HepG2 (cell line): Measurements from ENCODE around the gene TRPC4. TPM values are rescaled to one million over a fixed set of nuclear protein-coding genes. Genes with fewer than 3 reads are reported as not detected.

Source experiments
- ATAC-seq: fragments of 200-7000 bp; cut with Tn5 transposase; 3 replicates; pipeline ENCODE4 v1.9.1; 2020; ENCODE audit warnings: mild to moderate bottlenecking, moderate library complexity
- BruUV-seq: library from RNA; stranded (reverse); fragments of 400-500 nt; replicated peaks from 2 replicates; lab custom pipeline; 2021; lab: Mats Ljungman, UMichigan
- CTCF ChIA-PET: fragments of 300-600 bp; formaldehyde crosslinking; extraction: SDS; loops from one replicate; lab custom pipeline; 2021; ENCODE audit warnings: low total read pairs, inconsistent platforms, low intra/inter-chr PET ratio; lab: Yijun Ruan, JAX
- POLR2A ChIA-PET: fragments of 350-600 bp; sonication (Branson Sonifier 250); formaldehyde crosslinking; loops from one replicate; lab custom pipeline; 2020; ENCODE audit warnings: antibody characterized with exemption, inconsistent platforms; lab: Yijun Ruan, JAX
- DNase-seq: peaks from one replicate; pipeline ENCODE4 v3.0.0-alpha.2; 2015; ENCODE audit warnings: low spot score
- FAIRE-seq: peaks from 3 replicates; lab custom pipeline; 2011; peaks lifted over from hg19 to GRCh38; lab: Jason Lieb, UNC
- H2AFZ ChIP-seq: one replicate; pipeline ENCODE4 v1.6.1; 2011; ENCODE audit warnings: low read length, inconsistent platforms
- H3K27ac ChIP-seq: fragments of 300-600 bp; 3 replicates; pipeline ENCODE4 v1.8.0; 2011; ENCODE audit warnings: mixed run types, mild to moderate bottlenecking, mixed read lengths, low read length, inconsistent platforms; ENCODE audit not compliant: insufficient read depth; ENCODE audit errors: extremely low read length
- H3K27me3 ChIP-seq, 2 experiments: fragments of 200-600 bp in 1 of 2; 2 replicates in 1 of 2; 3 replicates in 1 of 2; pipeline versions ENCODE4 v1.6.0 to v1.8.0; 2011; ENCODE audit warnings: low read length in 2 of 2, mild to moderate bottlenecking in 2 of 2, moderate library complexity in 2 of 2, inconsistent platforms in 1 of 2; ENCODE audit not compliant: insufficient read depth in 2 of 2, control insufficient read depth in 1 of 2
- H3K36me3 ChIP-seq, 2 experiments: fragments of 200-600 bp in 1 of 2; replicated peaks in 1 of 2; 2 replicates in 1 of 2; 3 replicates in 1 of 2; pipeline versions ENCODE4 v1.5.1 to v1.8.0; 2011; ENCODE audit warnings: low read length in 2 of 2, inconsistent platforms in 1 of 2; ENCODE audit not compliant: insufficient read depth in 2 of 2, control insufficient read depth in 1 of 2
- H3K4me1 ChIP-seq: 2 replicates; pipeline ENCODE4 v1.5.1; 2012; ENCODE audit warnings: low read length, inconsistent platforms; ENCODE audit not compliant: insufficient read depth
- H3K4me2 ChIP-seq: 2 replicates; pipeline ENCODE4 v1.6.0; 2011; ENCODE audit warnings: low read depth, low read length, inconsistent platforms
- H3K4me3 ChIP-seq, 3 experiments: fragments of 200-600 bp in 1 of 3; sonication (generic), shearing (Covaris generic) in 1 of 3; replicated peaks in 1 of 3; 2 replicates each; pipeline ENCODE4 v1.5.1; 2011 to 2016; ENCODE audit warnings: low read length in 3 of 3, inconsistent platforms in 2 of 3, low read depth in 2 of 3, mild to moderate bottlenecking in 2 of 3, control low read depth in 1 of 3, mixed read lengths in 1 of 3; ENCODE audit not compliant: insufficient read depth in 1 of 3
- H3K79me2 ChIP-seq: one replicate; pipeline ENCODE4 v1.6.1; 2011; ENCODE audit warnings: low read length, inconsistent platforms; ENCODE audit not compliant: insufficient read depth
- H3K9ac ChIP-seq: 2 replicates; pipeline ENCODE4 v1.6.0; 2011; ENCODE audit warnings: mild to moderate bottlenecking, low read depth, low read length, inconsistent platforms; ENCODE audit not compliant: insufficient read depth
- H3K9me3 ChIP-seq: 2 replicates; pipeline ENCODE4 v1.5.1; 2012; ENCODE audit warnings: mild to moderate bottlenecking, low read length
- H4K20me1 ChIP-seq: 2 replicates; pipeline ENCODE4 v1.6.0; 2011; ENCODE audit warnings: inconsistent platforms, mild to moderate bottlenecking, low read length, moderate library complexity; ENCODE audit not compliant: insufficient read depth
- CHD2 ChIP-seq: IDR thresholded peaks from 2 replicates; pipeline ENCODE4 v1.6.1; 2011; ENCODE audit warnings: low read depth, low read length, improper control_type of control experiment
- ISX ChIP-seq: sonication (generic); formaldehyde crosslinking; conservative IDR thresholded peaks from 2 replicates; pipeline ENCODE4 v1.5.0; 2020; ENCODE audit warnings: missing genetic modification reagents
- NFYB ChIP-seq: sonication (generic); formaldehyde crosslinking; IDR thresholded peaks from 2 replicates; pipeline ENCODE4 v1.4.0; 2020; ENCODE audit warnings: missing genetic modification reagents
- PHF8 ChIP-seq: sonication (generic); formaldehyde crosslinking; IDR thresholded peaks from 2 replicates; pipeline ENCODE4 v1.5.0; 2020; ENCODE audit warnings: missing genetic modification reagents
- POLR2AphosphoS2 ChIP-seq: IDR thresholded peaks from 2 replicates; pipeline ENCODE4 v1.6.1; 2011; ENCODE audit warnings: low read depth, low read length, improper control_type of control experiment
- RELA ChIP-seq: sonication (generic); formaldehyde crosslinking; IDR thresholded peaks from 2 replicates; pipeline ENCODE4 v1.4.0; 2020; ENCODE audit warnings: missing genetic modification reagents
- SRY ChIP-seq: sonication (generic); formaldehyde crosslinking; IDR thresholded peaks from 2 replicates; pipeline ENCODE4 v1.8.0; 2022; ENCODE audit warnings: mild to moderate bottlenecking, missing genetic modification reagents
- TBX2 ChIP-seq: sonication (generic); formaldehyde crosslinking; IDR thresholded peaks from 2 replicates; pipeline ENCODE4 v1.5.0; 2020; ENCODE audit warnings: missing genetic modification reagents, mild to moderate bottlenecking, borderline replicate concordance
- ZNF382 ChIP-seq: sonication (generic); formaldehyde crosslinking; IDR thresholded peaks from 2 replicates; pipeline ENCODE4 v1.5.0; 2020; ENCODE audit warnings: missing genetic modification reagents, mild to moderate bottlenecking, borderline replicate concordance
- ZNF569 ChIP-seq: sonication (generic); formaldehyde crosslinking; IDR thresholded peaks from 2 replicates; pipeline ENCODE4 v1.5.0; 2020; ENCODE audit warnings: mild to moderate bottlenecking, missing genetic modification reagents, moderate library complexity, borderline replicate concordance
- WGBS: methylation state at CpG from one replicate; pipeline ENCODE4 v1.1.6; 2017; ENCODE audit warnings: low lambda C conversion rate; 5-methylcytosine and 5-hydroxymethylcytosine counted together
- in situ Hi-C: cut with HindIII; loops from 2 replicates; pipeline ENCODE4 v1.10.0; 2017; ENCODE audit warnings: low pct_unique_long_range_greater_than_20kb; ENCODE audit not compliant: extremely low pct_ligation_motif_present
- intact Hi-C: fragments of 100-400 bp; cut with micrococcal nuclease; formaldehyde crosslinking; loops from one replicate; pipeline ENCODE4 v1.10.0; 2022; ENCODE audit not compliant: unreplicated experiment
- polyA plus RNA-seq, 8 experiments: library from polyadenylated mRNA; depleted of rRNA in 3 of 8; stranded (reverse) in 7 of 8; unstranded in 1 of 8; fragments of >200 nt; fragmentation: Illumina TruSeq in 4 of 8; extraction: Trizol in 4 of 8; gene quantifications; 2 replicates each; pipeline versions ENCODE4 v1.2.1 to v1.2.3, GENCODE V29; 2011 to 2016; ENCODE audit warnings: low read depth in 4 of 8, missing spikeins in 1 of 8, mixed read lengths in 1 of 8; ENCODE audit not compliant: insufficient read depth in 1 of 8
- total RNA-seq, 5 experiments: library from RNA; depleted of rRNA; stranded (reverse); fragments of >200 nt; fragmentation: Illumina TruSeq; extraction: Trizol; gene quantifications; 2 replicates each; pipeline ENCODE4 v1.2.3, GENCODE V29; 2016; ENCODE audit warnings: low read depth in 1 of 5
- TF ChIP-seq, protein P1 (sequence below): sonication (generic); formaldehyde crosslinking; IDR thresholded peaks from 2 replicates; pipeline ENCODE4 v1.9.0; 2021; ENCODE audit warnings: missing genetic modification reagents, mild to moderate bottlenecking, borderline replicate concordance
- TF ChIP-seq, protein P2 (sequence below): sonication (generic); formaldehyde crosslinking; conservative IDR thresholded peaks from 2 replicates; pipeline ENCODE4 v1.4.0; 2020; ENCODE audit warnings: missing genetic modification reagents
- TF ChIP-seq, protein P3 (sequence below): sonication (generic); formaldehyde crosslinking; IDR thresholded peaks from 2 replicates; pipeline ENCODE4 v1.5.1; 2020; ENCODE audit warnings: missing genetic modification reagents, mild to moderate bottlenecking, borderline replicate concordance
- TF ChIP-seq, protein P4 (sequence below): sonication (generic); formaldehyde crosslinking; IDR thresholded peaks from 2 replicates; pipeline ENCODE4 v1.5.0; 2020; ENCODE audit warnings: mild to moderate bottlenecking, missing genetic modification reagents
- TF ChIP-seq, protein P5 (sequence below): sonication (generic); formaldehyde crosslinking; IDR thresholded peaks from 2 replicates; pipeline ENCODE4 v1.4.0; 2020; ENCODE audit warnings: missing genetic modification reagents, borderline replicate concordance

The TRPC4 gene
- total and polyA plus RNA-seq, 2 of the 13 experiments (the other 11 are each of a cell fraction or from before 2014, with no cell fraction given) = not detected

DNA sequence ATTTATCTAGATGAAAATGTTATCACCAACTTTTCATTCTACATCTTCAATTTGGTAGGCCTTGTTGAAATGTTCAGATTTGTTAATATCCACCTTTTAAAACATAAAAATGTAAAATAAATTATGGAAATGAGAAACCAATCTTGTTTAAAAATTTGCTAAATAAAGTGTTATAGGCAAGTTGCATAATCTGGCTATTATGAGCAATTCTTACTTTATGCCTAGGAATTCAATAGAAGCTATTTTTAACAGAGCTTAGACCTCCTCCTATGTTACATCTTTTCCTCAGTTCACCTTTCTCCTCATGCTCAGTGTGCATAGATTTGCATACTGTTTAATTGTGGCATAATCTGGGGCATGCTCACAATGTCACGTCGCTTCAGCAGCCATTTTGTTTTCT lies 183.1 kb downstream of the TRPC4 start:
- no peak overlapping the region for H3K27ac ChIP-seq
- H3K9me3 ChIP-seq = no peaks in the 10 kb centered on the region
- FAIRE-seq (no peak), ATAC-seq (no peak), DNase-seq (no peak)
- no peaks in the 10 kb centered on the region for H3K79me2 ChIP-seq
- CTCF ChIA-PET = no interaction called here
- WGBS = 83% methylated on average over 2 of the region's 2 CpGs
- TF ChIP-seq PHF8 (no peak), ISX (CRISPR knock-in tag) (no peak), ZNF382 (CRISPR knock-in tag) (no peak), CHD2 (no peak), SRY (no peak), POLR2AphosphoS2 (no peak), ZNF569 (CRISPR knock-in tag) (no peak), TBX2 (CRISPR knock-in tag) (no peak), RELA (CRISPR knock-in tag) (no peak), NFYB (CRISPR knock-in tag) (no peak)
- TF ChIP-seq, protein P1, sequence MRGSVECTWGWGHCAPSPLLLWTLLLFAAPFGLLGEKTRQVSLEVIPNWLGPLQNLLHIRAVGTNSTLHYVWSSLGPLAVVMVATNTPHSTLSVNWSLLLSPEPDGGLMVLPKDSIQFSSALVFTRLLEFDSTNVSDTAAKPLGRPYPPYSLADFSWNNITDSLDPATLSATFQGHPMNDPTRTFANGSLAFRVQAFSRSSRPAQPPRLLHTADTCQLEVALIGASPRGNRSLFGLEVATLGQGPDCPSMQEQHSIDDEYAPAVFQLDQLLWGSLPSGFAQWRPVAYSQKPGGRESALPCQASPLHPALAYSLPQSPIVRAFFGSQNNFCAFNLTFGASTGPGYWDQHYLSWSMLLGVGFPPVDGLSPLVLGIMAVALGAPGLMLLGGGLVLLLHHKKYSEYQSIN = no peak
- TF ChIP-seq, protein P2, sequence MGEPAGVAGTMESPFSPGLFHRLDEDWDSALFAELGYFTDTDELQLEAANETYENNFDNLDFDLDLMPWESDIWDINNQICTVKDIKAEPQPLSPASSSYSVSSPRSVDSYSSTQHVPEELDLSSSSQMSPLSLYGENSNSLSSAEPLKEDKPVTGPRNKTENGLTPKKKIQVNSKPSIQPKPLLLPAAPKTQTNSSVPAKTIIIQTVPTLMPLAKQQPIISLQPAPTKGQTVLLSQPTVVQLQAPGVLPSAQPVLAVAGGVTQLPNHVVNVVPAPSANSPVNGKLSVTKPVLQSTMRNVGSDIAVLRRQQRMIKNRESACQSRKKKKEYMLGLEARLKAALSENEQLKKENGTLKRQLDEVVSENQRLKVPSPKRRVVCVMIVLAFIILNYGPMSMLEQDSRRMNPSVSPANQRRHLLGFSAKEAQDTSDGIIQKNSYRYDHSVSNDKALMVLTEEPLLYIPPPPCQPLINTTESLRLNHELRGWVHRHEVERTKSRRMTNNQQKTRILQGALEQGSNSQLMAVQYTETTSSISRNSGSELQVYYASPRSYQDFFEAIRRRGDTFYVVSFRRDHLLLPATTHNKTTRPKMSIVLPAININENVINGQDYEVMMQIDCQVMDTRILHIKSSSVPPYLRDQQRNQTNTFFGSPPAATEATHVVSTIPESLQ (CRISPR knock-in tag) = no peak
- TF ChIP-seq, protein P3, sequence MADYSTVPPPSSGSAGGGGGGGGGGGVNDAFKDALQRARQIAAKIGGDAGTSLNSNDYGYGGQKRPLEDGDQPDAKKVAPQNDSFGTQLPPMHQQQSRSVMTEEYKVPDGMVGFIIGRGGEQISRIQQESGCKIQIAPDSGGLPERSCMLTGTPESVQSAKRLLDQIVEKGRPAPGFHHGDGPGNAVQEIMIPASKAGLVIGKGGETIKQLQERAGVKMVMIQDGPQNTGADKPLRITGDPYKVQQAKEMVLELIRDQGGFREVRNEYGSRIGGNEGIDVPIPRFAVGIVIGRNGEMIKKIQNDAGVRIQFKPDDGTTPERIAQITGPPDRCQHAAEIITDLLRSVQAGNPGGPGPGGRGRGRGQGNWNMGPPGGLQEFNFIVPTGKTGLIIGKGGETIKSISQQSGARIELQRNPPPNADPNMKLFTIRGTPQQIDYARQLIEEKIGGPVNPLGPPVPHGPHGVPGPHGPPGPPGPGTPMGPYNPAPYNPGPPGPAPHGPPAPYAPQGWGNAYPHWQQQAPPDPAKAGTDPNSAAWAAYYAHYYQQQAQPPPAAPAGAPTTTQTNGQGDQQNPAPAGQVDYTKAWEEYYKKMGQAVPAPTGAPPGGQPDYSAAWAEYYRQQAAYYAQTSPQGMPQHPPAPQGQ (CRISPR knock-in tag) = no peak
- TF ChIP-seq, protein P4, sequence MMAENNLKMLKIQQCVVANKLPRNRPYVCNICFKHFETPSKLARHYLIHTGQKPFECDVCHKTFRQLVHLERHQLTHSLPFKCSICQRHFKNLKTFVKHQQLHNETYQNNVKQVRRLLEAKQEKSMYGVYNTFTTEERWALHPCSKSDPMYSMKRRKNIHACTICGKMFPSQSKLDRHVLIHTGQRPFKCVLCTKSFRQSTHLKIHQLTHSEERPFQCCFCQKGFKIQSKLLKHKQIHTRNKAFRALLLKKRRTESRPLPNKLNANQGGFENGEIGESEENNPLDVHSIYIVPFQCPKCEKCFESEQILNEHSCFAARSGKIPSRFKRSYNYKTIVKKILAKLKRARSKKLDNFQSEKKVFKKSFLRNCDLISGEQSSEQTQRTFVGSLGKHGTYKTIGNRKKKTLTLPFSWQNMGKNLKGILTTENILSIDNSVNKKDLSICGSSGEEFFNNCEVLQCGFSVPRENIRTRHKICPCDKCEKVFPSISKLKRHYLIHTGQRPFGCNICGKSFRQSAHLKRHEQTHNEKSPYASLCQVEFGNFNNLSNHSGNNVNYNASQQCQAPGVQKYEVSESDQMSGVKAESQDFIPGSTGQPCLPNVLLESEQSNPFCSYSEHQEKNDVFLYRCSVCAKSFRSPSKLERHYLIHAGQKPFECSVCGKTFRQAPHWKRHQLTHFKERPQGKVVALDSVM = no peak
- TF ChIP-seq, protein P5, sequence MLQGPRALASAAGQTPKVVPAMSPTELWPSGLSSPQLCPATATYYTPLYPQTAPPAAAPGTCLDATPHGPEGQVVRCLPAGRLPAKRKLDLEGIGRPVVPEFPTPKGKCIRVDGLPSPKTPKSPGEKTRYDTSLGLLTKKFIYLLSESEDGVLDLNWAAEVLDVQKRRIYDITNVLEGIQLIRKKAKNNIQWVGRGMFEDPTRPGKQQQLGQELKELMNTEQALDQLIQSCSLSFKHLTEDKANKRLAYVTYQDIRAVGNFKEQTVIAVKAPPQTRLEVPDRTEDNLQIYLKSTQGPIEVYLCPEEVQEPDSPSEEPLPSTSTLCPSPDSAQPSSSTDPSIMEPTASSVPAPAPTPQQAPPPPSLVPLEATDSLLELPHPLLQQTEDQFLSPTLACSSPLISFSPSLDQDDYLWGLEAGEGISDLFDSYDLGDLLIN (CRISPR knock-in tag) = no peak
- H3K4me3 ChIP-seq = no peak overlapping the region
- H3K36me3 ChIP-seq = no peaks in the 10 kb centered on the region
- H4K20me1 ChIP-seq = no peaks in the 10 kb centered on the region
- POLR2A ChIA-PET = no interaction called here
- 0 out of 5 replicates have a peak, but pooled peaks cover 0 to 2% of the 10 kb centered on the region in 2 experiments for H3K27me3 ChIP-seq
- no peak overlapping the region for H2AFZ ChIP-seq
- H3K4me2 ChIP-seq = no peak overlapping the region
- H3K4me1 ChIP-seq = no peaks in the 10 kb centered on the region
- H3K9ac ChIP-seq = no peak overlapping the region
- BruUV-seq = no TSS peak
- in situ Hi-C loops = no loop called here
- intact Hi-C loops = no loop called here
